ENCODE measurements around the gene PDCD1.

DNA sequence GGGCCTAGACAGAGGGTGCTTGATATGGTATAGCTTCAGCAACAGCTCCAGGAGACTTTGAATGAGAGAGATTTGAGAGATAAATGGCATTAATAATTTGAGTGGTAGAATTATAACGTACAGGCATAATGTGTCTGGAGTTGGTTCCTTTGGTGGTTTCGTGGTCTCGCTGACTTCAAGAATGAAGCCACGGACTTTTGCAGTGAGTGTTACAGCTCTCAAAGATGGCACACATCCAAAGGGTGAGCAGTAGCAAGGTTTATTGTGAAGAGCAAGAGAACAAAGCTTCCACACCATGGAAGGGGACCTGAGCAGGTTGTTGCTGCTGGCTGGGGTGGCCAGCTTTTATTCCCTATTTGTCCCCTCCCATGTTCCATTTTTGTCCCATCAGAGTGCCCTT, 23.1 kb downstream of the PDCD1 start:
- TF ChIP-seq, protein P1, sequence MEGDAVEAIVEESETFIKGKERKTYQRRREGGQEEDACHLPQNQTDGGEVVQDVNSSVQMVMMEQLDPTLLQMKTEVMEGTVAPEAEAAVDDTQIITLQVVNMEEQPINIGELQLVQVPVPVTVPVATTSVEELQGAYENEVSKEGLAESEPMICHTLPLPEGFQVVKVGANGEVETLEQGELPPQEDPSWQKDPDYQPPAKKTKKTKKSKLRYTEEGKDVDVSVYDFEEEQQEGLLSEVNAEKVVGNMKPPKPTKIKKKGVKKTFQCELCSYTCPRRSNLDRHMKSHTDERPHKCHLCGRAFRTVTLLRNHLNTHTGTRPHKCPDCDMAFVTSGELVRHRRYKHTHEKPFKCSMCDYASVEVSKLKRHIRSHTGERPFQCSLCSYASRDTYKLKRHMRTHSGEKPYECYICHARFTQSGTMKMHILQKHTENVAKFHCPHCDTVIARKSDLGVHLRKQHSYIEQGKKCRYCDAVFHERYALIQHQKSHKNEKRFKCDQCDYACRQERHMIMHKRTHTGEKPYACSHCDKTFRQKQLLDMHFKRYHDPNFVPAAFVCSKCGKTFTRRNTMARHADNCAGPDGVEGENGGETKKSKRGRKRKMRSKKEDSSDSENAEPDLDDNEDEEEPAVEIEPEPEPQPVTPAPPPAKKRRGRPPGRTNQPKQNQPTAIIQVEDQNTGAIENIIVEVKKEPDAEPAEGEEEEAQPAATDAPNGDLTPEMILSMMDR (IDR thresholded peaks at IDR 0.05): no peak
- TF ChIP-seq POLR2AphosphoS5 (IDR thresholded peaks at IDR 0.05): no peak

Data from suprapubic skin (tissue), 3 donors.